Measurements from ENCODE around the gene NKX6-1. TPM values are rescaled to one million over a fixed set of nuclear protein-coding genes. Genes with fewer than 3 reads are reported as not detected.

The NKX6-1 gene
- under 1 TPM in 1 of 4 donors, not detected in 3; 0.14 TPM for total RNA-seq

DNA sequence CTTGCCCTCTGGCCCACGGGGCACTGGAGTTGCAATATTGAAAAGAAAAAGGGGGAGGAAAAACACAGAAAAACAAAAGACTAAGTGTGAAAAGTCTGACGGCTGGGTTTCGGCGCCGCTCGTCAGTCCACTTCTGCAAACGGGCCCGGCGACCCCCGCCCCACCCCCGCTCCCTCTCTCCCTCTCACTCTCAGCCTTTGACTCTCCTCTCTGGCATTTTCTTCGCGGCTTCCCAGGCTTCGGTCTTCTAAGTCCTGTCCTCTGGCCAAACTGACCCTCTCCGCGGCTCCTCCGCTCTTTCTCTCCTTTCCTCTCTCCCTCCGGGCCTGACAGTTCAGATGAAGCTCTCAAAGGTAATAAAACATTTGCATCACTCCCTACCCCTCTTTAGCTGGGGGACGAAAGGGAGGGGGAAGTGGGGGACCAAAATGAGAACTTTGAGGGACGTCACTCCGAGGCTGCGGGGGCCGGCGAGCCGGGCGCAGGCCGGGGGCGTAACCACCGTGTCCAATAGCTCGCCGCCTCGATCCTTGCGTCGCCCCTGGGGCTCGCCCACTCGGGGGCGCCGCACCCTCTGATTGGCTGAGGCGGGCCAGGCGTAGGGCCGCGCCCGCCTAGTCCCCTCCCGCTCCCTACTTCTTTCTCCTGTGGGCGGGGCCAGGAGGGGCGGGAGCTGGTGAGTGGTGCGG, at the start of gene NKX6-1:
TSS of gene NKX6-1 (minus strand) at position 358 of the 689 bp plus-strand sequence. CDS start 1,064 bp downstream, outside the sequence.
- H3K4me1 ChIP-seq: peaks cover 4 to 34% (median 32%) of the 10 kb centered on the region in 4 donors
- H3K27ac ChIP-seq: no peak within 1 kb of the TSS
- peaks cover 100% of the 10 kb centered on the region for H3K27me3 ChIP-seq
- no peaks in the 10 kb centered on the region for H3K36me3 ChIP-seq
- intact Hi-C loops (cut with DNase I; ENCODE audit: low total_unique reads) (no loop called here), in situ Hi-C loops (cut with MboI; ENCODE audit: low pct_ligation_motif_present in 1 of 4, low pct_unique_long_range_greater_than_20kb in 1 of 4, low sequenced_read_pairs in 3 of 4) (no loop called here)
- 10 to 14% methylated on average over 6 to 46 of the region's 47 CpGs for WGBS, 2 donors (ENCODE audit: low coverage in 1 of 2)
- TF ChIP-seq EP300 (IDR thresholded peaks at IDR 0.05; ENCODE audit: low read depth): no peak
- no peak for TF ChIP-seq POLR2A (IDR thresholded peaks at IDR 0.05)
- TF ChIP-seq POLR2AphosphoS5 (IDR thresholded peaks at IDR 0.05): no peak
- TF ChIP-seq, protein P1, sequence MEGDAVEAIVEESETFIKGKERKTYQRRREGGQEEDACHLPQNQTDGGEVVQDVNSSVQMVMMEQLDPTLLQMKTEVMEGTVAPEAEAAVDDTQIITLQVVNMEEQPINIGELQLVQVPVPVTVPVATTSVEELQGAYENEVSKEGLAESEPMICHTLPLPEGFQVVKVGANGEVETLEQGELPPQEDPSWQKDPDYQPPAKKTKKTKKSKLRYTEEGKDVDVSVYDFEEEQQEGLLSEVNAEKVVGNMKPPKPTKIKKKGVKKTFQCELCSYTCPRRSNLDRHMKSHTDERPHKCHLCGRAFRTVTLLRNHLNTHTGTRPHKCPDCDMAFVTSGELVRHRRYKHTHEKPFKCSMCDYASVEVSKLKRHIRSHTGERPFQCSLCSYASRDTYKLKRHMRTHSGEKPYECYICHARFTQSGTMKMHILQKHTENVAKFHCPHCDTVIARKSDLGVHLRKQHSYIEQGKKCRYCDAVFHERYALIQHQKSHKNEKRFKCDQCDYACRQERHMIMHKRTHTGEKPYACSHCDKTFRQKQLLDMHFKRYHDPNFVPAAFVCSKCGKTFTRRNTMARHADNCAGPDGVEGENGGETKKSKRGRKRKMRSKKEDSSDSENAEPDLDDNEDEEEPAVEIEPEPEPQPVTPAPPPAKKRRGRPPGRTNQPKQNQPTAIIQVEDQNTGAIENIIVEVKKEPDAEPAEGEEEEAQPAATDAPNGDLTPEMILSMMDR (IDR thresholded peaks at IDR 0.05): no peak
- no peaks in the 10 kb centered on the region for H3K9me3 ChIP-seq
- H3K4me3 ChIP-seq: peak within 1 kb of the TSS in 3 of 4 donors; percentile 2 to 49 (median 23)
- DNase-seq: peak; percentile 53

DNA sequence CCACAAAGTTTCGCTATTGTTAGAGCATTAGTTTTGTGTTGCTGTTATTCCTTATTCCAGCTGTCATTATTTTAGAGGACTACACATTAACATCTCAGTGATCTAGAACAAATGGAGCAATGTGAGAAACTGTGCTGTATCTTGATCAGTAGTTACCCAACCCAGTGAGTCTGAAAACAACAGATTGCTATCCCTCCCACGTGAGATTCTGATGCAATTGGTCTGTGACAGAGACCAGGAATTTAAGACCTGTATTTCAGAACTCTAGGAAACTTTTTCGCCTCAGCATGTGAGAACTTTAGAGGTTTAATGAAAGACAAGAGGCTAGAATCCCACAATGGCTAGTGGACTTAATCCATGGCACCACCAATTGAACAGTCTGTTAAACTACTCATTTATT, 48.1 kb upstream of the NKX6-1 start:
- DNase-seq: no peak
- in situ Hi-C loops (cut with MboI; ENCODE audit: low pct_ligation_motif_present in 1 of 4, low pct_unique_long_range_greater_than_20kb in 1 of 4, low sequenced_read_pairs in 3 of 4) (no loop called here), intact Hi-C loops (cut with DNase I; ENCODE audit: low total_unique reads) (no loop called here)
- Histone ChIP-seq H3K36me3 (no peaks in the 10 kb centered on the region), H3K4me1 (no peaks in the 10 kb centered on the region), H3K4me3 (no peak overlapping the region), H3K27ac (no peak overlapping the region), H3K27me3 (no peaks in the 10 kb centered on the region), H3K9me3 (no peaks in the 10 kb centered on the region)
- WGBS, 2 donors (ENCODE audit: low coverage in 1 of 2): 74% methylated on average over 3 of the region's 3 CpGs; no CpG with 5 or more reads in 1 of the 2 donors
- TF ChIP-seq POLR2A (IDR thresholded peaks at IDR 0.05): no peak
- TF ChIP-seq, protein P1 (IDR thresholded peaks at IDR 0.05): no peak
- no peak for TF ChIP-seq POLR2AphosphoS5 (IDR thresholded peaks at IDR 0.05)
- no peak for TF ChIP-seq EP300 (IDR thresholded peaks at IDR 0.05; ENCODE audit: low read depth)

DNA sequence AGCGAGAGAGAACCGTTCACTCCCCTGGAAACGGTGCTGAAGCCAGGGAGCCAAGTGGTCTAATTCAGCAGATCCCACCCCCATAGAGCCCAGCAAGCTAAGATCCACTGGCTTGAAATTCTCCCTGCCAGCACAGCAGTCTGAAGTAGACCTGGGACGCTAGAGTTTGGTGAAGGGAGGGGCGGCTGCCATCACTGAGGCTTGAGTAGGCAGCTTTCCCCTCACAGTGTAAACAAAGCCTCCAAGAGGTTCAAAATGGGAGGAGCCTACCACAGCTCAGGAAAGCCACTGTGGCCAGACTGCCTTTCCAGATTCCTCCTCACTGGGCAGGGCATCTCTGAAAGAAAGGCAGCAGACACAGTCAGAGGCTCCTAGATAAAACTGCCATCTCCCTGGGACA, 46.0 kb upstream of the NKX6-1 start:
- no peak for DNase-seq
- Histone ChIP-seq H3K36me3 (no peaks in the 10 kb centered on the region), H3K27ac (no peak overlapping the region), H3K9me3 (no peaks in the 10 kb centered on the region), H3K4me1 (no peaks in the 10 kb centered on the region), H3K4me3 (no peak overlapping the region), H3K27me3 (no peaks in the 10 kb centered on the region)
- TF ChIP-seq POLR2A (IDR thresholded peaks at IDR 0.05) (no peak), EP300 (IDR thresholded peaks at IDR 0.05; ENCODE audit: low read depth) (no peak), POLR2AphosphoS5 (IDR thresholded peaks at IDR 0.05) (no peak)
- TF ChIP-seq, protein P1 (IDR thresholded peaks at IDR 0.05): no peak
- WGBS, 2 donors (ENCODE audit: low coverage in 1 of 2): 78% methylated on average over 5 of the region's 5 CpGs; no CpG with 5 or more reads in 1 of the 2 donors
- intact Hi-C loops (cut with DNase I; ENCODE audit: low total_unique reads) (no loop called here), in situ Hi-C loops (cut with MboI; ENCODE audit: low pct_ligation_motif_present in 1 of 4, low pct_unique_long_range_greater_than_20kb in 1 of 4, low sequenced_read_pairs in 3 of 4) (no loop called here)

DNA sequence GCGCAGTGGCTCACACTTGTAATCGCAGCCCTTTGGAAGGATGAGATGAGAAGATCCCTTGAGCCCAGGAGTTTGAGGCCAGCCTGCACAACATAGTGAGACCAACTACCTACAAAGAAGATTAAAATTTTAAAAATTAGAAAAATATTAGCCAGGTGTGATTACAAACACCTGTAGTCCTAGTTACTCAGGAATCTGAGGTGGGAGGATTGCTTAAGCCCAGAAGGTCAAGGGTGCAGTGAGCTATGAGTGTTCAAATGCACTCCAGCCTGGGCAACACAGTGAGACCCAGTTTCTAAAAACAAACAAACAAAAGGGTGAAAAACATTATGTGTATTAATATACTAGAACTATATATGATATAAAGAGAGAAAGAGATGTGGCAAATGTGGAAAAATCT, 36.8 kb upstream of the NKX6-1 start:
- Histone ChIP-seq H3K36me3 (no peaks in the 10 kb centered on the region), H3K9me3 (no peaks in the 10 kb centered on the region), H3K4me1 (no peaks in the 10 kb centered on the region), H3K4me3 (no peak overlapping the region), H3K27ac (no peak overlapping the region), H3K27me3 (no peaks in the 10 kb centered on the region)
- TF ChIP-seq, protein P1 (IDR thresholded peaks at IDR 0.05): no peak
- no peak for TF ChIP-seq EP300 (IDR thresholded peaks at IDR 0.05; ENCODE audit: low read depth)
- no peak for TF ChIP-seq POLR2A (IDR thresholded peaks at IDR 0.05)
- no peak for TF ChIP-seq POLR2AphosphoS5 (IDR thresholded peaks at IDR 0.05)
- intact Hi-C loops (cut with DNase I; ENCODE audit: low total_unique reads): no loop called here
- 94 to 100% methylated on average over 2 of the region's 2 CpGs for WGBS, 2 donors (ENCODE audit: low coverage in 1 of 2)
- in situ Hi-C loops (cut with MboI; ENCODE audit: low pct_ligation_motif_present in 1 of 4, low pct_unique_long_range_greater_than_20kb in 1 of 4, low sequenced_read_pairs in 3 of 4): no loop called here
- DNase-seq: no peak
